K562 (cell line): ENCODE measurements around the gene ANKS1A. TPM values are rescaled to one million over a fixed set of nuclear protein-coding genes. Genes with fewer than 3 reads are reported as not detected.

Experiments
- CREBBP ChIP-seq: IDR thresholded peaks from one replicate; pipeline ENCODE4 v1.6.1; 2012; ENCODE audit warnings: low read depth, mild to moderate bottlenecking, control low read depth, inconsistent platforms, low read length
- DPF2 ChIP-seq: fragments of 450-650 bp; IDR thresholded peaks from 2 replicates; pipeline ENCODE4 v1.6.1; 2016
- ERF ChIP-seq: fragments of 450-650 bp; formaldehyde crosslinking; IDR thresholded peaks from 2 replicates; pipeline ENCODE4 v1.4.0; 2020; ENCODE audit warnings: mild to moderate bottlenecking, mixed read lengths
- FOXA3 ChIP-seq, 2 experiments: fragments of 450-650 bp in 1 of 2; sonication (generic) in 1 of 2; formaldehyde crosslinking; IDR thresholded peaks in 1 of 2; conservative IDR thresholded peaks in 1 of 2; 2 replicates each; pipeline versions ENCODE4 v1.4.0 to v1.8.0; 2020 to 2022; ENCODE audit warnings: mild to moderate bottlenecking in 2 of 2, missing genetic modification reagents in 1 of 2
- FOXK1 ChIP-seq: sonication (generic); formaldehyde crosslinking; IDR thresholded peaks from 2 replicates; pipeline ENCODE4 v1.8.0; 2022; ENCODE audit warnings: missing genetic modification reagents, mild to moderate bottlenecking, borderline replicate concordance
- GTF2F1 ChIP-seq: IDR thresholded peaks from 2 replicates; pipeline ENCODE4 v1.6.1; 2011; ENCODE audit warnings: low read depth, low read length, improper control_type of control experiment
- GTF3C2 ChIP-seq: IDR thresholded peaks from 3 replicates; pipeline ENCODE4 v1.6.1; 2011; ENCODE audit warnings: borderline replicate concordance, mild to moderate bottlenecking, moderate library complexity; ENCODE audit not compliant: insufficient read length; ENCODE audit errors: extremely low read depth
- KLF1 ChIP-seq: fragments of 450-650 bp; IDR thresholded peaks from 2 replicates; pipeline ENCODE4 v1.6.1; 2016; ENCODE audit warnings: missing genetic modification characterization, missing compliant biosample characterization
- LEF1 ChIP-seq: fragments of 450-650 bp; IDR thresholded peaks from 2 replicates; pipeline ENCODE4 v1.6.1; 2016; ENCODE audit warnings: mild to moderate bottlenecking
- MEF2D ChIP-seq: conservative IDR thresholded peaks from 2 replicates; pipeline ENCODE4 v1.6.1; 2016; ENCODE audit warnings: low read depth, missing genetic modification characterization, missing compliant biosample characterization
- MEIS2 ChIP-seq: fragments of 450-650 bp; IDR thresholded peaks from 2 replicates; pipeline ENCODE4 v1.6.1; 2014; ENCODE audit warnings: mild to moderate bottlenecking; ENCODE audit not compliant: partially characterized antibody
- PHTF2 ChIP-seq: fragments of 250-450 bp; sonication (Bioruptor Pico); IDR thresholded peaks from 2 replicates; pipeline ENCODE4 v1.5.0; 2021; ENCODE audit warnings: mild to moderate bottlenecking
- POLR3A ChIP-seq: IDR thresholded peaks from 2 replicates; pipeline ENCODE4 v1.6.1; 2011; ENCODE audit warnings: borderline replicate concordance, mild to moderate bottlenecking, moderate library complexity; ENCODE audit not compliant: insufficient read length, insufficient read depth; ENCODE audit errors: extremely low read depth
- PRPF4 ChIP-seq: fragments of 200-400 bp; formaldehyde crosslinking; IDR thresholded peaks from one replicate; pipeline ENCODE4 v1.6.1; 2017; ENCODE audit warnings: low read length, low read depth, mild to moderate bottlenecking; ENCODE audit not compliant: insufficient read depth, poor library complexity, severe bottlenecking
- PYGO2 ChIP-seq: fragments of 450-650 bp; IDR thresholded peaks from 2 replicates; pipeline ENCODE4 v1.6.1; 2016; ENCODE audit warnings: mild to moderate bottlenecking, missing genetic modification characterization, moderate library complexity, missing compliant biosample characterization
- SRSF3 ChIP-seq: fragments of 200-400 bp; formaldehyde crosslinking; IDR thresholded peaks from 2 replicates; pipeline ENCODE4 v1.6.1; 2016; ENCODE audit warnings: mild to moderate bottlenecking, low read length, moderate library complexity; ENCODE audit not compliant: insufficient read depth
- XRCC4 ChIP-seq: IDR thresholded peaks from one replicate; pipeline ENCODE4 v1.6.1; 2011; ENCODE audit not compliant: insufficient read depth, insufficient read length; ENCODE audit errors: extremely low read depth
- ZBTB17 ChIP-seq: fragments of 450-650 bp; formaldehyde crosslinking; IDR thresholded peaks from 2 replicates; pipeline ENCODE4 v1.4.0; 2020; ENCODE audit warnings: mild to moderate bottlenecking
- ZFP36 ChIP-seq: fragments of 150-350 bp; IDR thresholded peaks from 2 replicates; pipeline ENCODE4 v1.6.1; 2018; ENCODE audit warnings: low read length, low read depth; ENCODE audit not compliant: partially characterized antibody
- ZNF41 ChIP-seq: fragments of 250-450 bp; sonication (Bioruptor Pico); conservative IDR thresholded peaks from 2 replicates; pipeline ENCODE4 v1.4.0; 2020; ENCODE audit warnings: mild to moderate bottlenecking
- polyA plus RNA-seq, 8 experiments: library from polyadenylated mRNA; depleted of rRNA in 4 of 8; stranded (reverse) in 5 of 8; unstranded in 3 of 8; fragments of >200 nt; fragmentation: Nextera tagmentation in 2 of 8; fragmentation: Illumina TruSeq in 1 of 8; extraction: Ambion mirVana in 2 of 8; extraction: Trizol in 1 of 8; gene quantifications; 2 replicates each; pipeline versions ENCODE4 v1.2.1 to v1.2.3, GENCODE V29; 2011 to 2014; ENCODE audit warnings: inconsistent platforms in 1 of 8, missing spikeins in 1 of 8
- total RNA-seq, 7 experiments: library from RNA; depleted of rRNA in 6 of 7; stranded (reverse); fragments of >200 nt in 6 of 7; fragmentation: Illumina TruSeq in 2 of 7; extraction: Trizol in 2 of 7; gene quantifications; 2 replicates each; pipeline versions ENCODE4 v1.2.1 to v1.2.3, GENCODE V29; 2011 to 2021; ENCODE audit warnings: low replicate concordance in 1 of 7
- TF ChIP-seq, protein P1 (sequence below): fragments of 450-650 bp; IDR thresholded peaks from 2 replicates; pipeline ENCODE4 v1.6.1; 2017; ENCODE audit warnings: antibody characterized with exemption
- TF ChIP-seq, protein P2 (sequence below): sonication (generic); formaldehyde crosslinking; IDR thresholded peaks from 2 replicates; pipeline ENCODE4 v1.4.0; 2020; ENCODE audit warnings: mild to moderate bottlenecking, missing genetic modification reagents
- TF ChIP-seq, protein P3 (sequence below): fragments of 250-450 bp; sonication (Bioruptor Pico); IDR thresholded peaks from 2 replicates; pipeline ENCODE4 v1.8.0; 2021; ENCODE audit warnings: moderate library complexity, mild to moderate bottlenecking, inconsistent platforms

ANKS1A gene
- total and polyA plus RNA-seq, 9 of the 15 experiments (the other 6 are each of a cell fraction or from before 2014, with no cell fraction given) = 1.1 to 13.8 (median 5.3) TPM

DNA sequence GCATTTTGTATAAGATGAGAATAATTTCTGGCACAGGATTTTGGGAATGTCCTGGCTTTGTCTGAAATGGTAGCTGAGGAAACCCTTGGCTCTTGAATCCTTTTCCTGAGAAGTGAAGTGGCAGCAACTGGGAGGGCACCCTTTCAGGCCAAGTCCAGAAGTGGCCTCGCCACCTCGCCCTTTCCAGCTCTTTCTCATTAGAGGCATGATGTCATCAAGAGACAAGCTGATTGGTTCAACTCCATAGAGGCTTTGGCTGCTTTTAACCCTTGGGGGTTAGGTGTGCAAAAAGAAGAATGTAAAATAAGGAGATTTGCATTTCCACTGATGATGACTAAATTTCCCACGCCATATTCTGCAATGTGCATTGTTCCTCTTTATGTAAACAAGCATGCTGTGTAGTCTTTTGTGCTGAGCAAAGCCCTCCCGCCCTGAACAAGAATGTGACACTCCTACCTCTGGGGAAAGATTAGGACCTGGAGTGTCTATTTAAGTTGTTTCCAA lies 135.5 kb downstream of the ANKS1A start (continued):
- TF ChIP-seq ZFP36 (no peak), ZNF41 (CRISPR knock-in tag) (no peak), SRSF3 (no peak), PYGO2 (tag) (no peak), ZBTB17 (CRISPR knock-in tag) (no peak), GTF3C2 (no peak), CREBBP (no peak), FOXK1 (CRISPR knock-in tag) (no peak), LEF1 (peak; percentile 51), MEIS2 (no peak), MEF2D (tag) (no peak), XRCC4 (no peak), FOXA3 (CRISPR knock-in tag; conservative IDR thresholded peaks at IDR 0.05 in 1 of 2, IDR thresholded peaks at IDR 0.05 in 1 of 2) (peak; percentile 87 to 98), DPF2 (peak; percentile 69), ERF (CRISPR knock-in tag) (no peak), PRPF4 (no peak), KLF1 (tag) (peak; percentile 98), GTF2F1 (no peak), POLR3A (no peak), PHTF2 (CRISPR knock-in tag) (no peak)
- TF ChIP-seq, protein P1, sequence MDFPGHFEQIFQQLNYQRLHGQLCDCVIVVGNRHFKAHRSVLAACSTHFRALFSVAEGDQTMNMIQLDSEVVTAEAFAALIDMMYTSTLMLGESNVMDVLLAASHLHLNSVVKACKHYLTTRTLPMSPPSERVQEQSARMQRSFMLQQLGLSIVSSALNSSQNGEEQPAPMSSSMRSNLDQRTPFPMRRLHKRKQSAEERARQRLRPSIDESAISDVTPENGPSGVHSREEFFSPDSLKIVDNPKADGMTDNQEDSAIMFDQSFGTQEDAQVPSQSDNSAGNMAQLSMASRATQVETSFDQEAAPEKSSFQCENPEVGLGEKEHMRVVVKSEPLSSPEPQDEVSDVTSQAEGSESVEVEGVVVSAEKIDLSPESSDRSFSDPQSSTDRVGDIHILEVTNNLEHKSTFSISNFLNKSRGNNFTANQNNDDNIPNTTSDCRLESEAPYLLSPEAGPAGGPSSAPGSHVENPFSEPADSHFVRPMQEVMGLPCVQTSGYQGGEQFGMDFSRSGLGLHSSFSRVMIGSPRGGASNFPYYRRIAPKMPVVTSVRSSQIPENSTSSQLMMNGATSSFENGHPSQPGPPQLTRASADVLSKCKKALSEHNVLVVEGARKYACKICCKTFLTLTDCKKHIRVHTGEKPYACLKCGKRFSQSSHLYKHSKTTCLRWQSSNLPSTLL = no peak
- TF ChIP-seq, protein P2, sequence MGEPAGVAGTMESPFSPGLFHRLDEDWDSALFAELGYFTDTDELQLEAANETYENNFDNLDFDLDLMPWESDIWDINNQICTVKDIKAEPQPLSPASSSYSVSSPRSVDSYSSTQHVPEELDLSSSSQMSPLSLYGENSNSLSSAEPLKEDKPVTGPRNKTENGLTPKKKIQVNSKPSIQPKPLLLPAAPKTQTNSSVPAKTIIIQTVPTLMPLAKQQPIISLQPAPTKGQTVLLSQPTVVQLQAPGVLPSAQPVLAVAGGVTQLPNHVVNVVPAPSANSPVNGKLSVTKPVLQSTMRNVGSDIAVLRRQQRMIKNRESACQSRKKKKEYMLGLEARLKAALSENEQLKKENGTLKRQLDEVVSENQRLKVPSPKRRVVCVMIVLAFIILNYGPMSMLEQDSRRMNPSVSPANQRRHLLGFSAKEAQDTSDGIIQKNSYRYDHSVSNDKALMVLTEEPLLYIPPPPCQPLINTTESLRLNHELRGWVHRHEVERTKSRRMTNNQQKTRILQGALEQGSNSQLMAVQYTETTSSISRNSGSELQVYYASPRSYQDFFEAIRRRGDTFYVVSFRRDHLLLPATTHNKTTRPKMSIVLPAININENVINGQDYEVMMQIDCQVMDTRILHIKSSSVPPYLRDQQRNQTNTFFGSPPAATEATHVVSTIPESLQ (CRISPR knock-in tag) = no peak
- TF ChIP-seq, protein P3, sequence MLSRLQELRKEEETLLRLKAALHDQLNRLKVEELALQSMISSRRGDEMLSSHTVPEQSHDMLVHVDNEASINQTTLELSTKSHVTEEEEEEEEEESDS (CRISPR knock-in tag) = 0 out of 2 replicates have a peak, but pooled peaks have one; percentile 23
